Mesothelial cell of epicardium (in vitro differentiated cells): ENCODE measurements around the gene PAEP. TPM values are rescaled to one million over a fixed set of nuclear protein-coding genes. Genes with fewer than 3 reads are reported as not detected.
"Not testable (repeated sequence)": the region's sequence is repeated elsewhere in the genome, so short reads cannot be mapped to it uniquely, and the experiment has no call there.

Experiments
- DNase-seq, 2 experiments: peaks; one replicate each; pipeline ENCODE4 v3.0.0; 2021; ENCODE audit warnings: low spot score in 2 of 2; ENCODE audit not compliant: unreplicated experiment in 2 of 2
- H3K27ac Mint-ChIP-seq: 2 replicates; pipeline ENCODE4 v1.8.0; 2021; ENCODE audit warnings: mixed read lengths
- H3K27me3 Mint-ChIP-seq: 2 replicates; pipeline ENCODE4 v1.8.0; 2021; ENCODE audit warnings: low read depth, mixed read lengths
- H3K36me3 Mint-ChIP-seq: 2 replicates; pipeline ENCODE4 v1.8.0; 2021; ENCODE audit warnings: mixed read lengths
- H3K4me1 Mint-ChIP-seq: 2 replicates; pipeline ENCODE4 v1.8.0; 2021; ENCODE audit warnings: mixed read lengths
- H3K4me3 Mint-ChIP-seq: 2 replicates; pipeline ENCODE4 v1.8.0; 2021; ENCODE audit warnings: mild to moderate bottlenecking, moderate library complexity, mixed read lengths
- H3K9me3 Mint-ChIP-seq: 2 replicates; pipeline ENCODE4 v1.8.0; 2021; ENCODE audit warnings: mixed read lengths
- CTCF ChIP-seq: fragments of 200-600 bp; sonication (generic); IDR thresholded peaks from one replicate; pipeline ENCODE4 v1.5.0; 2021; ENCODE audit warnings: antibody characterized with exemption; ENCODE audit not compliant: unreplicated experiment
- total RNA-seq: library from RNA; stranded (reverse); gene quantifications from 3 replicates; pipeline ENCODE4 v1.2.1, GENCODE V29; 2021

Gene PAEP
- not detected in 3 replicates for total RNA-seq

GRCh38 chr9:135561391-135562234 lies at the start of gene PAEP:
PAEP (plus strand) TSS chr9:135561756.
- TF ChIP-seq CTCF = no peak
- no peaks in the 10 kb centered on the region for H3K9me3 Mint-ChIP-seq
- peaks cover 5% of the 10 kb centered on the region for H3K4me1 Mint-ChIP-seq
- DNase-seq = no peak
- no peak within 1 kb of the TSS for H3K27ac Mint-ChIP-seq
- H3K27me3 Mint-ChIP-seq = peaks cover 2% of the 10 kb centered on the region
- H3K4me3 Mint-ChIP-seq = no peak within 1 kb of the TSS
- H3K36me3 Mint-ChIP-seq = no peaks in the 10 kb centered on the region

GRCh38 chr9:135512241-135512603 lies 49.3 kb upstream of the PAEP start:
- Mint-ChIP-seq H3K4me1 (no peaks in the 10 kb centered on the region), H3K4me3 (no peak overlapping the region), H3K27ac (no peak overlapping the region), H3K36me3 (no peaks in the 10 kb centered on the region), H3K27me3 (no peaks in the 10 kb centered on the region), H3K9me3 (peaks cover 10% of the 10 kb centered on the region)
- DNase-seq = no peak
- no peak for TF ChIP-seq CTCF

GRCh38 chr9:135512904-135513303 lies 48.7 kb upstream of the PAEP start:
- Mint-ChIP-seq H3K27me3 (no peaks in the 10 kb centered on the region), H3K36me3 (no peaks in the 10 kb centered on the region), H3K4me1 (no peaks in the 10 kb centered on the region), H3K4me3 (no peak overlapping the region), H3K9me3 (peaks cover 10% of the 10 kb centered on the region), H3K27ac (no peak overlapping the region)
- no peak for TF ChIP-seq CTCF
- DNase-seq = no peak

- Mint-ChIP-seq H3K36me3 (no peaks in the 10 kb centered on the region), H3K4me3 (no peak overlapping the region), H3K9me3 (peaks cover 10% of the 10 kb centered on the region), H3K4me1 (no peaks in the 10 kb centered on the region), H3K27me3 (peaks cover 1% of the 10 kb centered on the region), H3K27ac (no peak overlapping the region)
- no peak for TF ChIP-seq CTCF
- DNase-seq = no peak
These were observed 48.2 kb upstream of the PAEP start for GRCh38 chr9:135513351-135513846.

- not testable (repeated sequence) for DNase-seq, H3K4me3 Mint-ChIP-seq, H3K36me3 Mint-ChIP-seq, H3K4me1 Mint-ChIP-seq, H3K27ac Mint-ChIP-seq, H3K9me3 Mint-ChIP-seq, H3K27me3 Mint-ChIP-seq
These were observed 47.6 kb upstream of the PAEP start for GRCh38 chr9:135513906-135514305.

- Mint-ChIP-seq H3K4me1 (no peaks in the 10 kb centered on the region), H3K4me3 (no peak overlapping the region), H3K27ac (no peak overlapping the region), H3K9me3 (peaks cover 5% of the 10 kb centered on the region), H3K27me3 (peaks cover 1% of the 10 kb centered on the region), H3K36me3 (no peaks in the 10 kb centered on the region)
- no peak for TF ChIP-seq CTCF
- no peak for DNase-seq
These were observed 47.0 kb upstream of the PAEP start for GRCh38 chr9:135514342-135515082.
